ENCODE data around the gene NDUFC1.
"Not testable (repeated sequence)": the region's sequence is repeated elsewhere in the genome, so short reads cannot be mapped to it uniquely, and the experiment has no call there.

Gene NDUFC1

DNA sequence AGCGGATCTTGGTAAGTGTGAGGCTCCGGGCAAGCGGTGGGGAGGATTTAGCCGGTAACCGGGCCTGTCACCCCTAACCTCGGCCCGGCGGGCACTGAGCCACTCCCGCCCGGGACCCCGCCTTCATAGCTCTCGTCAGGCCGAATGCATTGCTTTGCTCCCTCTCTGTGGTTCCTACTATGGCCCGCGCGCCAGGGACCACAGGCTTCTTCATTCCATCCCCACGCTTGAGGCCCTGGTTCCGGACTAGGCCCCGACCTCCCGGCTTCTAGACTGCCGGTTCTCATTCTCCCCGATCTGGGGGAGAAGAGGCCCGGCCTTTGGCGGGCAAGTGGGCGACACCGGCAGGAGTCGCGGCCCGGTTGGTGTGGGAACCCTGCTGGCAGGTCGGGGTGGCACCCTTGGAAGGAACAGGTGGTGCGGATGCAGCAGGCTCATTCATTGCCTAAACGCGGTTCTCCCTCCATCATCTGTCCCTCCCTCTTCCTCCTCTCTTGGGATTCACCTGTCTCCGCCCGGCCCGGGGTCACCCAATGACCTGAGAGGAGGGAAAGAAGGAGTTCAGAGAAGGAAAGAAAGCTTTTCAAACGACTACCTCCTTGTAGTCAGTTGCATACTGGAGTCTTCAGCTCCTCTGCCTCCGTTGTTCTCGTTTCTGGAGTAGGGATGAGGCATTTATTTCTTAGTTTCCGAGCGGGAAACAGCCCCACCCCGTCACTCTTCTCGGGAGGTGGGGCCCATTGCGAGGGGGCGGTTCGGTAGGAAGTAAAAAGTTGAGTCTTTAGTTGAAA is at the start of gene NDUFC1:
TSS of gene NDUFC1 (minus strand) at position 657 of the 791 bp plus-strand sequence. CDS start 6,679 bp downstream, outside the sequence.
- no peak for TF ChIP-seq CTCF (IDR thresholded peaks at IDR 0.05)
- no peak for TF ChIP-seq ZFX (IDR thresholded peaks at IDR 0.05; ENCODE audit: borderline replicate concordance)
- peak within 1 kb of the TSS; percentile 95 for H3K27ac ChIP-seq

- H3K27ac ChIP-seq: no peak overlapping the region
- TF ChIP-seq CTCF (IDR thresholded peaks at IDR 0.05): no peak
- no peak for TF ChIP-seq ZFX (IDR thresholded peaks at IDR 0.05; ENCODE audit: borderline replicate concordance)
Measured at GRCh38 chr4:139337612-139338011, 35.3 kb upstream of the NDUFC1 start.

- TF ChIP-seq ZFX (IDR thresholded peaks at IDR 0.05; ENCODE audit: borderline replicate concordance) (no peak), CTCF (IDR thresholded peaks at IDR 0.05) (no peak)
- H3K27ac ChIP-seq: no peak overlapping the region
Measured at GRCh38 chr4:139333046-139333445, 30.8 kb upstream of the NDUFC1 start.

DNA sequence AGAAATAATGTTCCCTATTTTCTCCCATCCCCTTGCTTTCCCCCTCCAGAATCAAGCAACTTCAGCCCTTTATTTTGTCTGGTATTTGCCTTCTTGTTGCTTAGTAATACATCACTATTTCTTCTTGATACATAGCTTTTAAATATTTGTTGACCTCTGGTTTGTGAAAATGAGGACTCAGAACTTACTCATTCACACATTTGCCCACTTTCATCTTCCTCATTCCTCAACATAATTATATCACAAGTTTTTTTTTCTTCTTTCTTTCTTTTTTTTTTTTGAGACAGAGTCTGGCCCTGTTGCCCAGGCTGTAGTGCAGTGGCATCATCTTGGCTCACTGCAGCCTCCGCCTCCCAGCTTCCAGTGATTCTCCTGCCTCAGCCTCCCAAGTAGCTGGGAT is 28.9 kb upstream of the NDUFC1 start:
- TF ChIP-seq CTCF (IDR thresholded peaks at IDR 0.05) (no peak), ZFX (IDR thresholded peaks at IDR 0.05; ENCODE audit: borderline replicate concordance) (no peak)
- no peak overlapping the region for H3K27ac ChIP-seq

DNA sequence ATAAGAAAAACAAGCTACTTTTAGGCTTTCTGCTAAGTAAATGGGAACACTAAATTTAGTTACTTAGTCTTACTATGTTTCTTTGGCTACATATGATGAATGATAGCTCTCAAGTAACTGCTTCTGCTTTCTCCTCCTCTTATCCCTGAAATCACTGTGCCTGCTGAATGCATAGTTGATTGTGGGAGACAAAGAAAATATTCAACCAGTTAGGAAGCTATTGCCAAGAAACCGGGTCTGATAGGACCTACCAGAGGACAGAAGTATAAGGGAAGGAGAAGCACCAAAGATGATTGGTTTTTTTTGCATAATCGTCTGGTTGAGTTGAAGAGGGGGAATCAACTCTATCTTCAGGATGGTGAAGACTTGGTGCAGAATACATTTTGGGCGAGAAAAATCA is 28.0 kb upstream of the NDUFC1 start:
- no peak overlapping the region for H3K27ac ChIP-seq
- TF ChIP-seq CTCF (IDR thresholded peaks at IDR 0.05) (no peak), ZFX (IDR thresholded peaks at IDR 0.05; ENCODE audit: borderline replicate concordance) (no peak)

- no peak overlapping the region for H3K27ac ChIP-seq
- no peak for TF ChIP-seq ZFX (IDR thresholded peaks at IDR 0.05; ENCODE audit: borderline replicate concordance)
- TF ChIP-seq CTCF (IDR thresholded peaks at IDR 0.05): no peak
Measured at GRCh38 chr4:139329665-139330200, 27.5 kb upstream of the NDUFC1 start.

- no peak for TF ChIP-seq CTCF (IDR thresholded peaks at IDR 0.05)
- H3K27ac ChIP-seq: no peak overlapping the region
Measured at GRCh38 chr4:139324620-139325019, 22.3 kb upstream of the NDUFC1 start.

GRCh38 chr4:139322541-139322940 is 20.3 kb upstream of the NDUFC1 start:
- not testable (repeated sequence) for H3K27ac ChIP-seq

DNA sequence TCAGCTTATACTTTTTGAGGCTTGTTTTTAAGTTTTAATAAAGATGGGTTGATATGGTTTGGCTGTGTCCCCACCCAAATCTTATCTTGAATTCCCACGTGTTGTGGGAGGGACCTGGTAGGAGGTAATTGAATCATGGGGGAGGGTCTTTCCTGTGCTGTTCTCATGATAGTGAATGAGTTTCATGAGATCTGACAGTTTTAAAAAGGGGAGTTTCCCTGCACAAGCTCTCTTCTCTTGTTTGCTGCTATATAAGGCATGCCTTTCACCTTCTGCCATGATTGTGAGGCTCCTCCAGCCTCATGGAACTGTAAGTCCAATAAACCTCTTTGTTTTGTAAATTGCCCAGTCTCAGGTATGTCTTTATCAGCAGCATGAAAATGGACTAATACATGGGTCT is 19.8 kb upstream of the NDUFC1 start:
- not testable (repeated sequence) for H3K27ac ChIP-seq
